HG02798 (cell line): ENCODE results near the gene CD1B.
A peak's percentile ranks its signal among the peaks of the same experiment; 100 is the strongest.
"Not testable (repeated sequence)": the region's sequence is repeated elsewhere in the genome, so short reads cannot be mapped to it uniquely, and the experiment has no call there.

ENCODE experiments used
- ATAC-seq: cut with Tn5 transposase; IDR thresholded peaks from one replicate; pipeline ENCODE4 v1.9.1; 2021; ENCODE audit warnings: mild to moderate bottlenecking; ENCODE audit not compliant: unreplicated experiment, poor library complexity

CD1B gene

GRCh38 chr1:158331481-158332150 is at the start of gene CD1B:
Gene CD1B, minus strand, starts transcription at chr1:158331531. Its CDS starts 108 bp downstream, at chr1:158331423.
- no peak for ATAC-seq

DNA sequence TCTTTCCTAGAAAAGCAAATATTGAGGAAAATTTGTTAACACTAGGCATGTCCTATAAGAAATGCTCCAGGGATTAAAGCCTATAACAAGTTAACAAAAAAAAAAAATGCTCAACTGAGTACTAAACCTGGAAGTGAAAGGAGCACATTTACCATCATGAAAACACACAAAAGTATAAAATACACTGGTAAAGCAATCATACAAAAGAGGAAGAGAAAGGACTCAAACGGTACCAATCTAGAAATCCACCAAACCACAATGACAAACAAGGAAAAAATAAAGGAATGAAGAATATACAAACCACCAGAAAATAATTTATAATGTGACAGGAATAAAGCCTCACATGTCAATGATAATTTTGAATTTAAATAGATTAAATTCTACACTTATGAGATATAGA is 43.5 kb upstream of the CD1B start:
- ATAC-seq, result no peak

GRCh38 chr1:158374101-158374500 is 42.8 kb upstream of the CD1B start:
- not testable (repeated sequence) for ATAC-seq

GRCh38 chr1:158371188-158371953 is 40.0 kb upstream of the CD1B start:
- peak; percentile 97 for ATAC-seq

DNA sequence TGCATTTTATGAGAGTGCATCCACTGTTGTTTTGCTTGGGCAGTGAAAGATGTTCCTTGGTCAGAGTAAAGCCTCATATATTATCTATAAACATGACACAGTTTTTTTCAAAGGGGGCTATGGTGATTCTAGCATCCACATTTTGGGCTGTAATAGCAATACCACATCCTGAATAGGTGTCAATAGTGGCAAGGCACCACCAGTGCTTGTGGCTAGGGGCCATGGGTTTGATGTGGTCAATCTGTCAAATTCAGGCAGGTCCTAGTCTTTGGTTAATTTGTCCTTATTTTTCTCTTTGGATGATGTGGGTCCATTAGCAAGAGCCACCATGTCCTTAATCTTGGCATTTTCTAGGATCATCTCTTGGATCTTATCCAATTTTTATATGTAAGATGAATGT is 35.5 kb upstream of the CD1B start:
- no peak for ATAC-seq

DNA sequence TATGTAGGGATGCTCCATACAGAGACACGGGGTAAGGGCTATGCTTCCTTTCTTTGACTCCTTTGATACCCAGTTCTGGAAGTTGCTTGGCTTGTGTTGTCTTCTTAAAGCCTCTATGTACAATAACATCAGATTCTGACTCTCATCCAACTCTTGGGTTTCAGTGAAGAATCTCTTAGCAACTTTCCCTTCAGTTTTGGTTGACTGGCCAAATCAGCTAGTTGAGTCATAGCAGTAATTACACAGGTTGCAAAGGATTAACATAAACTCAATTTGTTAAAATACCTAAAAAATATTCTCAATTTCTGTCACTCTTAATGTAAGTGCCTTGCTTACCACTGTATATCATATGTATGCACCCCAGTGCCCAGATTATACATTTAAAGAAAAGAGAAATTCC is 31.6 kb upstream of the CD1B start:
- no peak for ATAC-seq

GRCh38 chr1:158362482-158362881 is 31.2 kb upstream of the CD1B start:
- no peak for ATAC-seq

DNA sequence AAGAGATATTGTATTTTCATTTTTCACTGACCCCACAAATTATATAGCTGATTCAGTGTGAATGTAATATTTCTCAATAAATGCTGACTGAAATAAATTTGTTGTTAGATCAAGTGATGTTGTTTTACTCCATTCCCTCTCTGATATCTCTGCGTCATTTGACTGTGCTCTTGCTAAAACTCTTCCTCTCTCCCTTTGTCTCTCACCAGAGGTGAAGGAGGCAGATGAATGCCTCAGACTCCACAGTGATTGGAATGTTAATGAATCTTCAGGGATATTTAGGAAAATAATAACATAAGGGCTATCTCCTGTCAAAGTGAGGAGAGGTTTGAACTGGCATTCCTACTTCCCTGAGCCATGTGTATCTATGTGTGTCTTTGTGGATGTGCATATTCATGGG is 26.1 kb upstream of the CD1B start:
- no peak for ATAC-seq

GRCh38 chr1:158356616-158357015 is 25.3 kb upstream of the CD1B start:
- ATAC-seq, result no peak

DNA sequence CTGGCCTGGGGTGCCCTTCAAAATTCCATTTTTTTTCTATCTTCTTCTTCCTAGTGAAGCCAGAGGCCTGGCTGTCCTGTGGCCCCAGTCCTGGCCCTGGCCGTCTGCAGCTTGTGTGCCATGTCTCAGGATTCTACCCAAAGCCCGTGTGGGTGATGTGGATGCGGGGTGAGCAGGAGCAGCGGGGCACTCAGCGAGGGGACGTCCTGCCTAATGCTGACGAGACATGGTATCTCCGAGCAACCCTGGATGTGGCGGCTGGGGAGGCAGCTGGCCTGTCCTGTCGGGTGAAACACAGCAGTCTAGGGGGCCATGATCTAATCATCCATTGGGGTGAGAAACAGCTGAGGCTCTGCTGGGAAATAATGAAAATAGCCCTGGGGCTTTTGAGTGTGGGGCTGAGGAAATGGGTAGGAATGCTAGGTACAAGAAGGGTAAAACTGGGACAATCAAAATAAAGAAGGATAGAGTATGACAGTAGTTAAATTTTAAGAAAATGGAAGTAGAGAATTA is 24.5 kb upstream of the CD1B start:
- no peak for ATAC-seq

DNA sequence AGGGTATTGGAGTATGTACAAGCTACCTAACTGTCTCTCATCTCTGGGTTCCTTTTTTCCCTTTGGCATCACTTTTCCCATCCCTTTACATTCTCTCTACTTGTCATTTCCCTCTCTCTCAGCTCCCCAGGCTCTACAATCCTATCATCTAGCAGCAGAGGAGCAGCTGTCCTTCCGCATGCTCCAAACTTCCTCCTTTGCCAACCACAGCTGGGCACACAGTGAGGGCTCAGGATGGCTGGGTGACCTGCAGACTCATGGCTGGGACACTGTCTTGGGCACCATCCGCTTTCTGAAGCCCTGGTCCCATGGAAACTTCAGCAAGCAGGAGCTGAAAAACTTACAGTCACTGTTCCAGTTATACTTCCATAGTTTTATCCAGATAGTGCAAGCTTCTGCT is 22.9 kb upstream of the CD1B start:
- ATAC-seq, result no peak

GRCh38 chr1:158353303-158354075 is 22.2 kb upstream of the CD1B start, which contains the start of gene CD1E:
Gene CD1E, plus strand, starts transcription at chr1:158353894. Its CDS starts 95 bp downstream, at chr1:158353989.
- peak; percentile 51 for ATAC-seq

DNA sequence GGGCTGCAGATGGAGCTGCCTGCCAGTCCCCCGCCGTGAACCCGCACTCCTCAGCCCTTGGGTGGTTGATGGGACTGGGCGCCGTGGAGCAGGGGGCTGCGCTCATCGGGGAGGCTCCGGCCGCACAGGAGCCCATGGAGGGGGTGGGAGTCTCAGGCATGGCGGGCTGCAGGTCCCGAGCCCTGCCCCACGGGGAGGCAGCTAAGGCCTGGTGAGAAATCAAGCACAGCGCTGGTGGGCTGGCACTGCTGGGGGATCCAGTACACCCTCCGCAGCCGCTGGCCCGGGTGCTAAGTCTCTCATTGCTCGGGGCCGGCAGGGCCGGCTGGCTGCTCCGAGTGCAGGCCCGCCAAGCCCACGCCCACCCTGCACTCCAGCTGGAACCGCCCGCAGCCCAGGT is 17.6 kb upstream of the CD1B start:
- not testable (repeated sequence) for ATAC-seq

- not testable (repeated sequence) for ATAC-seq
Measured at GRCh38 chr1:158336413-158336812, 5.1 kb upstream of the CD1B start.

DNA sequence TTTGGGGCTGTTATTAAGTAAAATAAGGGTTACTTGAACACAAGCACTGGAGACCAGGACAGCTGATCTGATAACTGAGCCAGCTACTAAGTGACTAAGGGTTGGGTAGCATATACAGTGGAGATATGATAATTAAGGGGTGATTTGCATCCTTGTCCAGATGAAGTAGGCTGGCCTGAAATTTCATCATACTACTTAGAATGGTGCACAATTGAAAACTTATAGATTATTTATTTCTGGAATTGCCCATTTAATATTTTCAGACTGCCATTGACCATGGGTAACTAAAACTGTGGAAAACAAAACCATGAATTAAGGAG is 3.8 kb upstream of the CD1B start:
- ATAC-seq, result no peak

- ATAC-seq, result no peak
Measured at GRCh38 chr1:158334526-158335212, 3.3 kb upstream of the CD1B start.

DNA sequence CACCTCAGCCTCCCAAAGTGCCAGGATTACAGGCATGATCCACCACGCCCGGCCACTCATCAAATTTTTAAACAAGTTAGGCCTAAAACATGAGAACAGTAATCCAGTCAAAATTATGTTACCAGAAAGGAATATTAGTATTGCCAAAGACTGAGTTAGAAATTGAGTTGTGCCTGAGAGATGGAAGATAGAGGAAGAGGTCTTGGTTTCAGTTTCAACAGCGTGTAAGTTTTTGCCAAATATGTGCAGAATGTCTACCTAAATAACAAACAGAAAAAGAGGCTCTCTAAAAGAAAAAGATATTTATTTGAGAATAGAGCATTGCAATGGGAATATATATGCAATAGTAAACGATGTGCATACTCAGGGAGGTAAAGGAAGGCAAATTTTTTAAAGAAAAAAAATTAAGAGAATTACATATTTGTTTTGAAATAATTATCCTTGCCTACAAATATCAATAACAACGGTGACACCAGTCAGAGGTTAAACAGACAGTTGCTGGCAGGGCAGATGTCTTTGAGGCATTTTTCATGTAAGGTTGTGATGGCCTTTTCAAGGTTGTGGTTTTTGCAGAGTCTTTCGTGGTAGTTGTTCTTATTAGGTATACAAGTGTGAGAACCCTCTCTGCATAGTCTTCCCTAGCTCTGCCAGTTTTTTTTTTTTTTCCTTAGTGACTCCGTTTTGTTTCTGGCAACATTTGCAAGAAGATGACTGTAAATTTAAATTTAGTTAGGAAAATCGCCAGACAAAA is 2.2 kb upstream of the CD1B start:
- no peak for ATAC-seq

DNA sequence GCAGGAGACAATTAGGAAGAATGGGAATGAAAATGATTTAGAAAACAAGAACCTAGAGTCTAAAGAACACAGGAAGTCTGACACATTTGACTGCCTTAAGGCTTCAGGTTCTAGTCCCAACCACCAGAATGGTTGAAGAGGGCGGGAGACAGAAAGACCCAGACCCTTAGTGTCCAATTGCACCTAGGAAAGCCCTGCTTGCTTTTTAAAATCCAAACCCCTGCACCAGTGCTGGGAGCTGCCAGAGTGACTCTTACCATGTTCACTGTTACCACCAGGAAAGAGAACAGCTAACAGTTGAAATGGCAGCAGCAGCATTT is 265 bp downstream of the CD1B start:
- no peak for ATAC-seq

DNA sequence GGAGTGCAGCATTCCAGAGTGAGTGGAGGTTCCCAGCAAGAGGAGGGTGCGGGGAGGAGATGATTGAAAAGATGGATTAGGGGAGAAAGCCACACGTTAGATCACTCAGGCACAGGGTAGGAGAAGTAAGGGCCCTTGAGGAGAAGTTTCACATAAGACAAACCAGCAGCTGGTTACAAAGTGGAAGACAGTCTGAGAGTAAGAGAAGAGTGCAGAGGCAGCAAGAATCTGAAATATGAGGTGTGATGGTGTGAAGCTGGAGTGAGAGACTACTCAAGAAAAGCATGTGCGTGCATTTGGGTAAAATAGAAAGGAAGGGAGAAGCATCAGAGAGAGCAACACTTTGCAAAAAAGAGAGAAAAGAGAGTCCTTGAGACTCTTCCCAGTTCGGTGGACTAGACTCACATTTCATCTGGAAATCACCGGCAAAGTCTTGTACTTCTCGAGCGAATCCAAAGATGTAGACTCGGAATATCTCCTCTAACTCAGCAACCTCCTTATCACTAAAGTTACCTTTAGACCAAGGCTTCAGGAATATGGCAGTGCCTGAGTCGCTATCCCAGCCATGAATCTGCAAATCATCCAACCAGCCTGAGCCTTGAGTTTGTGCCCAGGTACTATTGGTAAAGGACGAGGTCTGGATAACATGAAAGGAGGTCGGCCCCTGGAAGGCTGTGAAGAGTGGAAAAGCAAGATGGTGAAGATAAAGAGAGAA is 783 bp downstream of the CD1B start:
- ATAC-seq, result no peak
